Fibroblast of villous mesenchyme (primary cell): ENCODE measurements around the gene SEC62. TPM values are rescaled to one million over a fixed set of nuclear protein-coding genes. Genes with fewer than 3 reads are reported as not detected.

ENCODE experiments used
- DNase-seq: peaks from one replicate; pipeline ENCODE4 v3.0.0-alpha.2; 2010; ENCODE audit warnings: low read depth
- H3K4me3 ChIP-seq: 2 replicates; pipeline ENCODE4 v1.5.1; 2011; ENCODE audit warnings: low read depth, mild to moderate bottlenecking, low read length
- total RNA-seq: library from RNA; depleted of rRNA; stranded (reverse); fragments of >200 nt; gene quantifications from 2 replicates; pipeline ENCODE4 v1.2.3, GENCODE V29; 2012
- TF ChIP-seq, protein P1 (sequence below): IDR thresholded peaks from 2 replicates; pipeline ENCODE4 v1.5.1; 2012; ENCODE audit warnings: low read depth, mild to moderate bottlenecking, low read length; ENCODE audit not compliant: insufficient read depth

SEC62 gene
- total RNA-seq, 1 donor = 47.9 TPM

DNA sequence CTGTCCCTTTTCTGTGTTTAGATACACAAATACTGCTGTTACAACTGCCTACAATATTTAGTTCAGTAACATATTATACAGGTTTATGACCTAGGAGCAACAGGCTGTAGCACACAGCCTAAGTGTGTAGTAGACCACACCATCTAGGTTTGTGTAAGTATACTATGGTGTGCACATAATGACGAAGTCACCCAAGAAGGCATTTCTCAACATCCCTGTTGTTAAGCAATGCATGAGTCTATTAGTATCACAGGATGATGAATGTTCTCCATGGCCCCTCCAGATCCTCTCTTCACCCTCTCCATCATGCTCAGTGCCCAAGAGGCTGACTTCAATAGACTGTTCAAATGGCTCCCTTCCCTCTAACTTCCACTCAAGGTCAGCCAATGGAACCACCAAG lies 14.6 kb upstream of the SEC62 start:
- TF ChIP-seq, protein P1, sequence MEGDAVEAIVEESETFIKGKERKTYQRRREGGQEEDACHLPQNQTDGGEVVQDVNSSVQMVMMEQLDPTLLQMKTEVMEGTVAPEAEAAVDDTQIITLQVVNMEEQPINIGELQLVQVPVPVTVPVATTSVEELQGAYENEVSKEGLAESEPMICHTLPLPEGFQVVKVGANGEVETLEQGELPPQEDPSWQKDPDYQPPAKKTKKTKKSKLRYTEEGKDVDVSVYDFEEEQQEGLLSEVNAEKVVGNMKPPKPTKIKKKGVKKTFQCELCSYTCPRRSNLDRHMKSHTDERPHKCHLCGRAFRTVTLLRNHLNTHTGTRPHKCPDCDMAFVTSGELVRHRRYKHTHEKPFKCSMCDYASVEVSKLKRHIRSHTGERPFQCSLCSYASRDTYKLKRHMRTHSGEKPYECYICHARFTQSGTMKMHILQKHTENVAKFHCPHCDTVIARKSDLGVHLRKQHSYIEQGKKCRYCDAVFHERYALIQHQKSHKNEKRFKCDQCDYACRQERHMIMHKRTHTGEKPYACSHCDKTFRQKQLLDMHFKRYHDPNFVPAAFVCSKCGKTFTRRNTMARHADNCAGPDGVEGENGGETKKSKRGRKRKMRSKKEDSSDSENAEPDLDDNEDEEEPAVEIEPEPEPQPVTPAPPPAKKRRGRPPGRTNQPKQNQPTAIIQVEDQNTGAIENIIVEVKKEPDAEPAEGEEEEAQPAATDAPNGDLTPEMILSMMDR = no peak
- no peak for DNase-seq
- no peak overlapping the region for H3K4me3 ChIP-seq

DNA sequence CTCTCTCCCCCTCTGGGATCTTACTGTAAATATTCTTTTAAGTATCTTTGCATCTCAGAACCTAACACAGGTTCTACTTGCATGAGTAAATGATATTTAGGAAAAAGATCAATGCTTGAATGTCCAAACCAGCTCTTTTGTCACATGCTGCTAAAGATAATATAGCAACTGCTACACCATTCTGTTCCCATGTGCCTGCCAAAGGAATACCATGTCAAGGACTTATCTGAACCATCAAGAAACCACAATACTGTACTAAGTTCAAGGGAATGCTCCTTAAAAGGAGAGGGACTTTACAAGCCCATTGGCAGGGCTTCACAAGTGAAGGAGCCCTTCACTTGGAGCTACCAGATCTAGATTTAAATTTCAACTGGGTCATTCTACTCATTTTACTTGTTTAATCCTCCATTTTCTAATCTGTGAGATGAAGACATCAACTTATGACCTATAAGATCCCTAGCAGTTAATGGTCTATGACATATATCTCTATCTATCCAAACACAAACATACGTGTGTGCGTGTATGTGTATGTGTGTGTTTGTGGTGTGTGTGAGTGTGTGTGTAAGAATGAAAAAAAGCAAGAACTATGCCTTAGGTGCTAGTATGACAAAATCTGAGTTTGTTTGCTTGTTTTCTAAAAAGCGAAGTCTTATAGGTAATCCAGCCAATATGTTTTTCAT lies 13.0 kb upstream of the SEC62 start:
- no peak overlapping the region for H3K4me3 ChIP-seq
- TF ChIP-seq, protein P1 = no peak
- no peak for DNase-seq

DNA sequence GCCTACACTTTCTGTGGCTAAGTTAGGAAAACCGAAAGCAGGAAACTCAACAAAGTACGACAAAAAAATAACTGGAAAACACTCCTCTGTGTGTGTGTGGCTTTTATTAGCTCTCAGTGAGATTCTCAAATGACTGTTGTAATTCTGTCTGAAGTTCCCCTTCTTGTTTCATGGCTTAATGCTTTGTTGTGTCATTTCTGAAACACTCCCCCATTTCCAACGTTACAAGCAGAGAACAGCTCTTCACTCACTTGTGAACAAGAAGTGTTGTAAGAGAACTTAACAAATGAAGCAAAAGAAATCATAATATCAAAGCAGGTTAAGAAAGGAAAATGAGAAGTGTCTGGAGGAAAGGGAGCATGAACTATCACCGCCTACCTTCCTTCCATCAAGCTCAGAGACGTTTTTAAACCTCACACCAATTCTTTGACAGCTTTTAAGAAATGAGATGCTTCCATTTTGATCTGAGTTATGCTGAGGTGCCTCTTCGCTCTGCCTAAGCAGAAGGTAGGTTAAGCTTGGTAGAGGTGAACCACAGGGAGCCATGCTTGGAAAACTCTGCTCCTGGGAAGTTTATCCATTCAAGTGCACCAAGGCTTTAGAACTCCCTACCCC lies 12.4 kb upstream of the SEC62 start:
- DNase-seq = peak; percentile 31
- TF ChIP-seq, protein P1 = no peak
- H3K4me3 ChIP-seq = no peak overlapping the region

- no peak overlapping the region for H3K4me3 ChIP-seq
- DNase-seq = no peak
- TF ChIP-seq, protein P1 = no peak
Observed at GRCh38 chr3:169955406-169955805, 11.2 kb upstream of the SEC62 start.

- H3K4me3 ChIP-seq = no peak overlapping the region
- DNase-seq = no peak
- TF ChIP-seq, protein P1 = no peak
Observed at GRCh38 chr3:169964176-169964575, 2.4 kb upstream of the SEC62 start.

DNA sequence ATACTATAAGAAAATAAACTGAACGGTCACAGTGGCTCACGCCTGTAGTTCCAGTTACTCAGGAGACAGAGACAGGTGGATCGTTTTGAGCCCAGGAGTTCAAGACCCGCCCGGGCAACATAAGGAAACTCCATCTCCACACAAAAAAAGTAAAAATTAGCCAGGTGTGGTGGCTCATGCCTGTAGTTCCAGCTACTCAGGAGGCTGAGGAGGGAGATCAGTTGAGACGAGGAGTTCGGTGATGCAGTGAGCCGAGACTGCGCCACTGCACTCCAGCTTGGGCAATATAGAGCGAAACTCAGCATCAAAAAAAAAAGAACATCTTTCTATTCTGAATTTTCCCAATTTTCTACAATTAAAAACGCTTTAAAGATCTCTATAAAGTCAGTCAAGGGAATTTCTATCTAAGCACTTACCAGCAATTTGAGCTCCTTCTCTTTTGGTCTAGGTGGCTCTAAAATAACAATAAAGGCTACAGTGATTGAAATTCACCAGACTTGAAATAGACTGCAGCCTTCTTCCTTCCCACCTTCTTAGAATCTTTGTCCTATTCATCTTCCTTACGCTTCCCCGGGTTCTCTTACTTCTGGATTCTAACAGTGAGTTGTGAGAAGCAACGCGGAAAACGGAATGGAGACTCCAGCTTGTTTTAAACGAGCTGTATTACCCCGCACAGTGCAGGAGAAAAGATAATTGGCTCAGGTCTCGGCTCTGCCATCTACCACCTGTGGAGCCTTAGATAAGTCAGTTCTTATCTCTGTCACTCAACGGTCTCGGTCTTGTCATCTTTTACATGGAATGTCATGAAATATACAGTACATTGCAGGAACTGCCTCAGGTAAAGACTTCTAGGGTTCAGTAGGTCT lies 812 bp upstream of the SEC62 start:
- H3K4me3 ChIP-seq = peak overlapping the region; percentile 85
- TF ChIP-seq, protein P1 = no peak
- DNase-seq = peak; percentile 9
